Left ventricle myocardium superior (tissue), 1 donor: ENCODE data around the gene CIDEB. TPM values are rescaled to one million over a fixed set of nuclear protein-coding genes. Genes with fewer than 3 reads are reported as not detected.

Experiments used
- ATAC-seq: fragments of 200-7000 bp; cut with Tn5 transposase; one replicate; pipeline ENCODE4 v1.9.1; 2020; ENCODE audit warnings: mild to moderate bottlenecking, moderate library complexity
- DNase-seq: peaks from one replicate; pipeline ENCODE4 v3.0.0-alpha.2; 2020
- intact Hi-C: fragments of 100-400 bp; cut with micrococcal nuclease; formaldehyde crosslinking; loops from one replicate; pipeline ENCODE4 v1.11.0; 2022
- total RNA-seq: library from RNA; stranded (reverse); fragmentation: NEBNext Ultra II Directional; extraction: Animal tissue kit (Norgen Biotek cat#: 25700); gene quantifications from one replicate; pipeline ENCODE4 v1.2.1, GENCODE V29; 2021
- donor health status: DM: no; HTN: yes; CAD: no; lungs with severe emphysema.

CIDEB gene
- total RNA-seq, 1 donor from 2014 or later, result 3.9 TPM

DNA sequence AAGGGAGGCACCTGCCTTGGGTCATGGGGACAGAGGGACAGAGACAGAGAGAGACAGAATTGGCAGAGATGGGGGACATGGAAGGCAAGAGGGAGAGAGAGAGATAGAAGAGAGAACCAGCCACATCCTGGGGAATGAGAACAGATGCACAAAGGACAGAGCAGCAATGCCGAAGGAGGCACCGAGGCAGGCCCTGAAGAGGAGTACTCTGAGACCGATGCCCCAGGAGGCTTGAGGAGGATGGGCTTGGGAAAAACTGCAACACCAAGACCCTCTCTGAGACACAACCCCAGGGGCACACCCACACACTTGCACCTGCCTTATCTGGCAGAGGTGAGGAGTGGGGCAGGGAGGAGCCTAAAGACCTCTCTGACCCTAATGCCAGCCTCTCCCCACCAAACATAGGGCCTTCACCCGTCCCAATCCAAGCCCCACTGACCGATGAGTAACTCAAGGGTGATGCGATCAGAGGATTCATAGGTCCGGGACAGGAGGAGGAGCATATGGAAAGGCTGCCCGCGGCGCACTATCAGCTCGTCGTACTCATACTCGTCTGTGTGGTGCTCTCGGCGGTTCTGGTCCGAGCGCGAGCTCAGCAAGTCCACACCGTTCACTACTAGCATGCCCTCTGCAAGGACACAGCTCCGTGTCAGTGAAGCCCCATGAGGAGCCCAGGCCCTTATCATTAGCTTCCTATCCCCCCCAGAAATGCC, 46.4 kb downstream of the CIDEB start:
- ATAC-seq (no peak), DNase-seq (no peak)
- intact Hi-C loops, result no loop called here

DNA sequence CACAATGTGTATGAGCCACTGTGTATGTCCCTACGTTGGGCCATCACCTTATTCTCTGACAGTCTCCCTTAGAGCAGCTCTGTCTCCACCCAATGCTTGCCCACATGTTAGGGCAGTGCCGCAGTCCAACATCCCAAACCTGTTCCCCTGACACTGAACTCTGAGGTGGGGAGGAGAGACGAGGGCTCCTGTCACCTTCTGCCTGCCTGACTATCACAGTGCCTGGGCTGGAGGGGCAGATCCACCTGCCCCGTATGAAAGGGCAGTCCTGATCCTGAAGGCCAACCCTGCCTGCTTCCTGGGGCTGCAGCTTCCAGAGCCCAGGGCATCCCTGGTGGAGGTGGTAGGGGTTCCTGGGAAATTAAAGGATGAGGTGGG, 47.0 kb downstream of the CIDEB start:
- intact Hi-C loops, result no loop called here
- no peak for DNase-seq
- no peak for ATAC-seq

DNA sequence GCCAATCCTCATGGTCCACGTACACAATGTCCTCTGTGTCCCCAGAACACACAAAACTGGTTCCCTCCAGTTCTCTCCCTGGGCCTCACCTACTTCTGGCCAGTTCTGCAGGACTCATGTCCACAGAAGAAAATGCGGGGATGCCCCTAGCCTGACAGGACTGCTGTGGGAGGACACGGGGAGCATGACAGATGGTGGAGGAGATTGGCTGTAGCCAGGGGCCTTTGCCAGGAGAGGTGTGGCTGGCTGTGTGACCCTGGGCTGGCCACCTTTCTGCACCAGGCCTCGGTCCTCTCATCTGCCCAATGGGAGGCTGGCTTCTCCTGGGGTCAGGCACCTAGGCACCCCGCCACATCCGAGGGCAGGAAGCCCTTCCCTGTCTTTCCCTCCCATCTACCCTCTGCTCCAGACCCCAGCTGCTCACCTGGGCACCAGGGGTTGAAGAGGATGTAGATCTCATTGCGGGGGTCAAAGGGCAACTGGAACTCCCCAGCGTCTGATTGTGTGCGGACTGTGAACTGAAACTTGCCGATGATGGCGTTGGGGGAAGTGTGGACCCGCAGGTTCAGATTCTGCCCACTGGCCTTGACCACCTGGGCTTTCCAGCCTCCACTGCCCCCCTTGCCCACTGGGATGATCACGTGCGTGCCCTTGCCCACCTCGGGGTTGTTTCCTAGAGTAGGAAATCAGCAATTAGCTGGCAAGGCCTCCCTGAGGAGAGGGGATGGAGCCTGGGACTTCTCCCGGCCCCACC, 47.6 kb downstream of the CIDEB start:
- DNase-seq (no peak), ATAC-seq (no peak)
- intact Hi-C loops, result no loop called here

DNA sequence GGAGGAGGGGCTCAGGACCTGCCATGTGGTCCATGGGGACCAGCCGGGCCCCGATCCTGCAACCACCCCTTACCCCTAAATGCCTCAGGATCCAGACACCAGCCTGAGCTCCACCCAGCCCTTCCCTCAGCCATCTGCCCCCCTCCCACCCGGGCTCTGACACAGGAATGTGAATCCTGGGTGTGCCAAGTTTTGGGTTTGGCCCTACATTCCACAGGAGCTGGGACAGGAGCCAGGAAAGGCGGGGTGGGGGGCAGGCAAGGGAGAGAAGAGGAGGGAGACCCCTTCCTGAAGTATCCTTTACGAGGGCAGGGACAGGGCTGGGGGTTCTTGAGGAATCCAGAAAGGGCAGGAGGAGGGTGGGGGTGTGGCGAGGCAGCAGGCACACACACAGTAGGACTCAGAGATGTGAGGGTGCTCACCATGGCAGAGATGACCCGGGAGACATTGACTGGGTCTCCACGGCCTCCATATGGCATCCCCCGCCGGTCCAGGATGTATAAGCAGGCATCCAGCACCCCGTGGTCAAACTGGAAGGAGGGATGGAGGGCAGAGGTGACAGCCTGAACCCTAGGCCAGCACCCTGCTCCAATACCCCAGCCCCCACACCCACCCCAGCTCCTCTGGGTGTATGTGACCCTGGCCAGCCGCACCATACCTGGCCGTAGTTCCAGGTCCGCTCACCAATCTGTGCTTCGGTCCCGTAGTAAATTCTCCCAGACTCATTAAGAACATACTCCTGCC, 48.3 kb downstream of the CIDEB start:
- intact Hi-C loops, result no loop called here
- no peak for ATAC-seq
- DNase-seq, result no peak

- ATAC-seq (no peak), DNase-seq (no peak)
- intact Hi-C loops, result no loop called here
Observed at GRCh38 chr14:24258548-24259265, 49.1 kb downstream of the CIDEB start.

DNA sequence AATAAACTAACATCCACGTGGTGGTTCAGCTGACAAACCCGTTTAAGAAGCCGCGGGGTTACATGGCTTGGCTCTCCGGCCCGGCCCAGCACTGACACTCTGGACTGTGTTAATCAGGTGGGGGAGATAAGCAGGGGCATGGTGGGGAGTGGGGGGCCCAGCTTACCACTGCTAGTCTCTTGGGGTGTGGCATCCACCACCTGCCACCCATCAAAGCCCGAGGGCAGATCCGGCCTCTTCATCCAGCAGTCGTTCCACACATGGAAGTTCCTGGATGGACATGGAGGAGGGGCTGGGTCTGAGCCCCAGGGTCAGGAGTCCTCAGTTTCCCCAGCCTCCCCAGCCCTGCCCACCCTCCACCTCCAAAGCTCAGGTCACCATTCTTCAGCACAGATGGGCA, 49.7 kb downstream of the CIDEB start:
- DNase-seq (no peak), ATAC-seq (no peak)
- intact Hi-C loops, result no loop called here

GRCh38 chr14:24256960-24257359, 50.8 kb downstream of the CIDEB start:
- DNase-seq (no peak), ATAC-seq (no peak)
- intact Hi-C loops, result no loop called here

DNA sequence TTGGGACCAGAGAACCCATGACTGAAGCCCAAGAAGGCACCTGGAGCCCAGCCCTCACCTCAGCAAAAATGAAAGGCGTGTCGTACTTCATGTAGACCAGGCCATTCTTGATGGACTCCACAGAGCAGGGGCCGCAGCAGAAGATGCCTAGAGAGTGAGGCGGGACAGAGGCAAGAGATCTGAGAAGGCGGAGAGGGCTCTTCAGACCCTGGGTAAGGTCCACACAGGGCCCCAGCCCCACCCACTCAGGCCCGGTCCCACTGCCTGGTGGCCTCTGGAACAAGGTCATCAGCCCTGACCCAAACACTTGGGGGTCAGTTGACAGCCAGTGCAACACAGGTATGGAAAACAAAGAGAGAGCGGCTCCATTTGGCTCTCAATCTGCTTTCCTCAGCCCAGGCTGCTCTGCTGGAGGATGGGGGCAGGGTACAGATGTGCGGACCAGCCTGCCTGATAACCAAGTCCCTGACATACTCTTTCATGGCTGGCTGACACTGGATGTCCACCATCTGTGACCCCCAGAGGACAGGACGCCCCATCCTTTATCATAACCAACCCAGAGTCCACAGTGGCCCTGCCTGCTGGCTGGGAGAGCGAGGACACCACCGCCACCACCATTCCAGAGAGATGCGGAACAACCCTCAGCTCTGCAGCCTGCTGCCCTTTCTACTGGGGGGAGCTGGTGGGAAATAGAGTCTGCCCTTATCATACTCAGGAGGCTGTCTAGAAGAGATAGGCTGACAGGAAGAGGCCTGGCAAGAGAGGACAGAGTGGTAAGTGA, 51.7 kb downstream of the CIDEB start:
- intact Hi-C loops, result no loop called here
- DNase-seq, result no peak
- ATAC-seq, result no peak

DNA sequence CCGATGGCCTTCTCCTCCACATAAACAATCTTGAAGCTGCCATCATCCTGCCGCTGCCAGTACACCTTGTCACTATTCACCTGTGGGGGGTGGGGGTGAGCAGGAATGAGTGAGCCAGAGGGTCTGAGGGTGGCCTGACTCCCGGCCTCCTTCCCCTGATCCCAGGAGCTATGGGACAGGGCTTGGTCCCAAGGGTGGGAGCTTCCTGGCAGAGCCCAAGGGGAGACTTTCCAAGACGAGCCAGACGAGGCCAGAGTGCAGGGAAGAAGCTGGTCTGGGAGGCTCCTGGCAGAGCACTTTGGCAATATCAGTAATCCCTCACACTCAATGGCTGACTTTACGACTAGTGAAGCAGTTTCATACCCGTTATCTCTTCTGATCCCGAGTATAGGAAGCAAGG, 52.3 kb downstream of the CIDEB start:
- ATAC-seq, result no peak
- intact Hi-C loops, result no loop called here
- no peak for DNase-seq

Other genes with a start within 250 kb of the CIDEB start
- gene CPNE6, start 236.4 kb downstream of the CIDEB start, total RNA-seq, result not detected
- gene PCK2, start 213.7 kb downstream of the CIDEB start, total RNA-seq, result 3.0 TPM
- 85.8 TPM for gene DCAF11, start 193.2 kb downstream of the CIDEB start, total RNA-seq
- 0.77 TPM for gene NRL, start 193.0 kb downstream of the CIDEB start, total RNA-seq
- gene FITM1, start 177.3 kb downstream of the CIDEB start, total RNA-seq, result 140 TPM
- gene PSME1, start 171.8 kb downstream of the CIDEB start, total RNA-seq, result 137 TPM
- 16.4 TPM for gene EMC9, start 166.4 kb downstream of the CIDEB start, total RNA-seq
- gene PSME2, start 161.4 kb downstream of the CIDEB start, total RNA-seq, result 92.6 TPM
- 42.8 TPM for gene RNF31, start 160.5 kb downstream of the CIDEB start, total RNA-seq
- 27.6 TPM for gene IRF9, start 146.7 kb downstream of the CIDEB start, total RNA-seq
- 3.2 TPM for gene REC8, start 135.9 kb downstream of the CIDEB start, total RNA-seq
- 14.9 TPM for gene IPO4, start 119.2 kb downstream of the CIDEB start, total RNA-seq
- 19.2 TPM for gene TM9SF1, start 112.5 kb downstream of the CIDEB start, total RNA-seq
- gene TSSK4, start 102.3 kb downstream of the CIDEB start, total RNA-seq, result 0.25 TPM
- 30.1 TPM for gene CHMP4A, start 94.5 kb downstream of the CIDEB start, total RNA-seq
- gene MDP1, start 91.9 kb downstream of the CIDEB start, total RNA-seq, result 15.4 TPM
- gene NEDD8, start 75.6 kb downstream of the CIDEB start, total RNA-seq, result 225 TPM
- gene GMPR2, start 75.0 kb downstream of the CIDEB start, total RNA-seq, result 29.0 TPM
- 34.5 TPM for gene TINF2, start 65.4 kb downstream of the CIDEB start, total RNA-seq
- gene TGM1, start 44.8 kb downstream of the CIDEB start, total RNA-seq, result 2.7 TPM
- 19.4 TPM for gene RABGGTA, start 36.4 kb downstream of the CIDEB start, total RNA-seq
- gene DHRS1, start 8.2 kb downstream of the CIDEB start, total RNA-seq, result 5.9 TPM
- 25.5 TPM for gene NOP9, start 8.1 kb downstream of the CIDEB start, total RNA-seq
- gene LTB4R2, start 2.2 kb upstream of the CIDEB start, total RNA-seq, result 1.5 TPM
- gene LTB4R, start 3.5 kb upstream of the CIDEB start, total RNA-seq, result 1.6 TPM
- gene ADCY4, start 27.1 kb upstream of the CIDEB start, total RNA-seq, result 26.5 TPM
- gene RIPK3, start 32.0 kb upstream of the CIDEB start, total RNA-seq, result 3.5 TPM
- 21.7 TPM for gene NFATC4, start 60.2 kb upstream of the CIDEB start, total RNA-seq
- 7.3 TPM for gene NYNRIN, start 91.0 kb upstream of the CIDEB start, total RNA-seq
- gene CBLN3, start 121.7 kb upstream of the CIDEB start, total RNA-seq, result 2.3 TPM
- gene KHNYN, start 122.0 kb upstream of the CIDEB start, total RNA-seq, result 25.1 TPM
- 86.8 TPM for gene SDR39U1, start 134.8 kb upstream of the CIDEB start, total RNA-seq
- gene CMA1, start 200.3 kb upstream of the CIDEB start, total RNA-seq, result 0.47 TPM